OCI-LY7 (cell line): ENCODE measurements around the gene IL17REL.

ENCODE experiments used
- EZH2phosphoT487 ChIP-seq: fragments of 200-600 bp; sonication (generic); IDR thresholded peaks from 2 replicates; pipeline ENCODE4 v1.6.1; 2018; ENCODE audit warnings: low read depth, borderline replicate concordance, mild to moderate bottlenecking, mixed run types, antibody characterized with exemption, low read length, moderate library complexity, mixed read lengths
- TF ChIP-seq, protein P1 (sequence below): fragments of 200-600 bp; sonication (generic); conservative IDR thresholded peaks from 2 replicates; pipeline ENCODE4 v1.5.1; 2014; ENCODE audit warnings: mild to moderate bottlenecking, antibody characterized with exemption, low read length, moderate library complexity, mixed read lengths

- TF ChIP-seq, protein P1, sequence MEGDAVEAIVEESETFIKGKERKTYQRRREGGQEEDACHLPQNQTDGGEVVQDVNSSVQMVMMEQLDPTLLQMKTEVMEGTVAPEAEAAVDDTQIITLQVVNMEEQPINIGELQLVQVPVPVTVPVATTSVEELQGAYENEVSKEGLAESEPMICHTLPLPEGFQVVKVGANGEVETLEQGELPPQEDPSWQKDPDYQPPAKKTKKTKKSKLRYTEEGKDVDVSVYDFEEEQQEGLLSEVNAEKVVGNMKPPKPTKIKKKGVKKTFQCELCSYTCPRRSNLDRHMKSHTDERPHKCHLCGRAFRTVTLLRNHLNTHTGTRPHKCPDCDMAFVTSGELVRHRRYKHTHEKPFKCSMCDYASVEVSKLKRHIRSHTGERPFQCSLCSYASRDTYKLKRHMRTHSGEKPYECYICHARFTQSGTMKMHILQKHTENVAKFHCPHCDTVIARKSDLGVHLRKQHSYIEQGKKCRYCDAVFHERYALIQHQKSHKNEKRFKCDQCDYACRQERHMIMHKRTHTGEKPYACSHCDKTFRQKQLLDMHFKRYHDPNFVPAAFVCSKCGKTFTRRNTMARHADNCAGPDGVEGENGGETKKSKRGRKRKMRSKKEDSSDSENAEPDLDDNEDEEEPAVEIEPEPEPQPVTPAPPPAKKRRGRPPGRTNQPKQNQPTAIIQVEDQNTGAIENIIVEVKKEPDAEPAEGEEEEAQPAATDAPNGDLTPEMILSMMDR = no peak
- TF ChIP-seq EZH2phosphoT487 = no peak
Observed at GRCh38 chr22:49968831-49969661, 43.5 kb downstream of the IL17REL start.
